Osteoblast (primary cell): ENCODE measurements around the gene CDH10. TPM values are rescaled to one million over a fixed set of nuclear protein-coding genes. Genes with fewer than 3 reads are reported as not detected.

ENCODE experiments used
- DNase-seq: peaks from one replicate; pipeline ENCODE4 v3.0.0; 2011; ENCODE audit warnings: low spot score, mixed read lengths; ENCODE audit not compliant: insufficient read length; ENCODE audit errors: missing footprints
- H2AFZ ChIP-seq: 2 replicates; pipeline ENCODE4 v1.6.0; 2011; ENCODE audit warnings: mild to moderate bottlenecking, low read length
- H3K27ac ChIP-seq: 2 replicates; pipeline ENCODE4 v1.5.1; 2011; ENCODE audit warnings: mild to moderate bottlenecking, low read depth, low read length, moderate library complexity
- H3K27me3 ChIP-seq: 2 replicates; pipeline ENCODE4 v1.6.0; 2012; ENCODE audit warnings: mild to moderate bottlenecking, control low read depth, inconsistent platforms, low read length, moderate library complexity; ENCODE audit not compliant: insufficient read depth
- H3K36me3 ChIP-seq: 2 replicates; pipeline ENCODE4 v1.5.1; 2011; ENCODE audit warnings: mild to moderate bottlenecking, low read length, control low read depth, moderate library complexity; ENCODE audit not compliant: insufficient read depth
- H3K4me1 ChIP-seq: 2 replicates; pipeline ENCODE4 v1.5.1; 2011; ENCODE audit warnings: mild to moderate bottlenecking, low read length, control low read depth, moderate library complexity; ENCODE audit not compliant: insufficient read depth
- H3K4me2 ChIP-seq: 2 replicates; pipeline ENCODE4 v1.6.0; 2011; ENCODE audit warnings: mild to moderate bottlenecking, low read length; ENCODE audit not compliant: insufficient read depth
- H3K4me3 ChIP-seq: fragments of 200-600 bp; sonication (generic); 3 replicates; pipeline ENCODE4 v1.5.1; 2012; ENCODE audit warnings: mild to moderate bottlenecking, low read length, inconsistent platforms; ENCODE audit not compliant: insufficient read depth
- H3K79me2 ChIP-seq: 2 replicates; pipeline ENCODE4 v1.6.0; 2012; ENCODE audit warnings: mild to moderate bottlenecking, low read length, control low read depth, inconsistent platforms; ENCODE audit not compliant: insufficient read depth
- H3K9me3 ChIP-seq: 2 replicates; pipeline ENCODE4 v1.5.1; 2011; ENCODE audit warnings: low read depth, low read length, control low read depth
- H4K20me1 ChIP-seq: 2 replicates; pipeline ENCODE4 v1.6.0; 2012; ENCODE audit warnings: mild to moderate bottlenecking, low read length, control low read depth; ENCODE audit not compliant: insufficient read depth
- CTCF ChIP-seq: IDR thresholded peaks from 2 replicates; pipeline ENCODE4 v1.5.1; 2011; ENCODE audit warnings: mild to moderate bottlenecking, low read depth, low read length, moderate library complexity; ENCODE audit errors: extremely low read depth
- total RNA-seq: library from RNA; depleted of rRNA; stranded (reverse); fragments of >200 nt; gene quantifications from 2 replicates; pipeline ENCODE4 v1.2.3, GENCODE V29; 2012

CDH10 gene
- total RNA-seq, 1 donor, result not detected

- no peak for DNase-seq
Observed at GRCh38 chr5:24602188-24602587, 42.6 kb downstream of the CDH10 start.

GRCh38 chr5:24598956-24599355 lies 45.8 kb downstream of the CDH10 start:
- no peak overlapping the region for H3K4me3 ChIP-seq
- no peak for DNase-seq
- H3K79me2 ChIP-seq, result no peaks in the 10 kb centered on the region
- H3K9me3 ChIP-seq, result no peaks in the 10 kb centered on the region
- no peak overlapping the region for H3K27ac ChIP-seq
- H3K36me3 ChIP-seq, result no peaks in the 10 kb centered on the region
- H4K20me1 ChIP-seq, result no peaks in the 10 kb centered on the region
- TF ChIP-seq CTCF, result no peak
- H3K4me2 ChIP-seq, result no peak overlapping the region
- H2AFZ ChIP-seq, result no peak overlapping the region
- no peaks in the 10 kb centered on the region for H3K27me3 ChIP-seq
- H3K4me1 ChIP-seq, result no peaks in the 10 kb centered on the region

More at GRCh38 chr5:24602188-24602587, 42.6 kb downstream of the CDH10 start:
- no peak for TF ChIP-seq CTCF
- H3K4me1 ChIP-seq, result no peaks in the 10 kb centered on the region
- H3K79me2 ChIP-seq, result no peaks in the 10 kb centered on the region
- H3K27ac ChIP-seq, result no peak overlapping the region
- H3K36me3 ChIP-seq, result no peaks in the 10 kb centered on the region
- H4K20me1 ChIP-seq, result no peaks in the 10 kb centered on the region
- H3K4me2 ChIP-seq, result no peak overlapping the region
- H2AFZ ChIP-seq, result no peak overlapping the region
- H3K27me3 ChIP-seq, result no peaks in the 10 kb centered on the region
- H3K9me3 ChIP-seq, result no peaks in the 10 kb centered on the region
- no peak overlapping the region for H3K4me3 ChIP-seq

- no peak overlapping the region for H3K4me3 ChIP-seq
- H3K27ac ChIP-seq, result no peak overlapping the region
- no peaks in the 10 kb centered on the region for H3K79me2 ChIP-seq
- no peaks in the 10 kb centered on the region for H3K27me3 ChIP-seq
- H4K20me1 ChIP-seq, result no peaks in the 10 kb centered on the region
- TF ChIP-seq CTCF, result no peak
- no peaks in the 10 kb centered on the region for H3K4me1 ChIP-seq
- DNase-seq, result no peak
- no peaks in the 10 kb centered on the region for H3K9me3 ChIP-seq
- H3K4me2 ChIP-seq, result no peak overlapping the region
- no peak overlapping the region for H2AFZ ChIP-seq
- H3K36me3 ChIP-seq, result no peaks in the 10 kb centered on the region
Observed at GRCh38 chr5:24595329-24595728, 49.4 kb downstream of the CDH10 start.

- no peak overlapping the region for H3K4me2 ChIP-seq
- H4K20me1 ChIP-seq, result no peaks in the 10 kb centered on the region
- H3K36me3 ChIP-seq, result no peaks in the 10 kb centered on the region
- no peaks in the 10 kb centered on the region for H3K4me1 ChIP-seq
- no peak overlapping the region for H3K4me3 ChIP-seq
- no peak for DNase-seq
- no peaks in the 10 kb centered on the region for H3K79me2 ChIP-seq
- H2AFZ ChIP-seq, result no peak overlapping the region
- H3K9me3 ChIP-seq, result no peaks in the 10 kb centered on the region
- TF ChIP-seq CTCF, result no peak
- no peak overlapping the region for H3K27ac ChIP-seq
- no peaks in the 10 kb centered on the region for H3K27me3 ChIP-seq
Observed at GRCh38 chr5:24591426-24591825, 53.4 kb downstream of the CDH10 start.
